GM21737 (cell line): ENCODE results near the gene KRT37.

ENCODE experiments used
- ATAC-seq: cut with Tn5 transposase; IDR thresholded peaks from one replicate; pipeline ENCODE4 v1.9.1; 2021; ENCODE audit warnings: mild to moderate bottlenecking, moderate library complexity; ENCODE audit not compliant: unreplicated experiment

Gene KRT37

GRCh38 chr17:41424111-41424635, at the start of gene KRT37:
Gene KRT37 (minus strand): TSS chr17:41424585. CDS start chr17:41424523, 62 bp downstream.
- no peak for ATAC-seq

GRCh38 chr17:41468346-41468745, 44.0 kb upstream of the KRT37 start:
- no peak for ATAC-seq

GRCh38 chr17:41467561-41467960, 43.2 kb upstream of the KRT37 start:
- ATAC-seq: no peak

GRCh38 chr17:41466988-41467387, 42.6 kb upstream of the KRT37 start, which contains the start of gene KRT32:
Gene KRT32 (minus strand): TSS chr17:41467386. CDS start chr17:41467325, 61 bp downstream.
- no peak for ATAC-seq

GRCh38 chr17:41464682-41465081, 40.3 kb upstream of the KRT37 start:
- ATAC-seq: no peak

- ATAC-seq: no peak
Measured at GRCh38 chr17:41464173-41464572, 39.8 kb upstream of the KRT37 start.

GRCh38 chr17:41463746-41464145, 39.4 kb upstream of the KRT37 start:
- no peak for ATAC-seq

GRCh38 chr17:41462705-41463104, 38.3 kb upstream of the KRT37 start:
- no peak for ATAC-seq

GRCh38 chr17:41457676-41458075, 33.3 kb upstream of the KRT37 start:
- ATAC-seq: no peak

GRCh38 chr17:41456204-41456603, 31.8 kb upstream of the KRT37 start:
- ATAC-seq: no peak

GRCh38 chr17:41455236-41455635, 30.9 kb upstream of the KRT37 start:
- no peak for ATAC-seq

- no peak for ATAC-seq
Measured at GRCh38 chr17:41453066-41453465, 28.7 kb upstream of the KRT37 start.

- no peak for ATAC-seq
Measured at GRCh38 chr17:41452281-41452680, 27.9 kb upstream of the KRT37 start.

- no peak for ATAC-seq
Measured at GRCh38 chr17:41451154-41451728, 26.9 kb upstream of the KRT37 start.

- ATAC-seq: no peak
Measured at GRCh38 chr17:41449008-41449407, 24.6 kb upstream of the KRT37 start.

GRCh38 chr17:41448506-41448905, 24.1 kb upstream of the KRT37 start:
- no peak for ATAC-seq

- no peak for ATAC-seq
Measured at GRCh38 chr17:41446806-41447205, 22.4 kb upstream of the KRT37 start.

GRCh38 chr17:41444640-41445039, 20.3 kb upstream of the KRT37 start:
- no peak for ATAC-seq

GRCh38 chr17:41444186-41444585, 19.8 kb upstream of the KRT37 start:
- ATAC-seq: no peak

GRCh38 chr17:41442739-41443138, 18.4 kb upstream of the KRT37 start:
- no peak for ATAC-seq

GRCh38 chr17:41440531-41441033, 16.2 kb upstream of the KRT37 start, which contains the start of gene KRT38:
Gene KRT38 (minus strand): TSS chr17:41440983. CDS start chr17:41440921, 62 bp downstream.
- no peak for ATAC-seq

GRCh38 chr17:41439375-41439774, 15.0 kb upstream of the KRT37 start:
- ATAC-seq: no peak

- no peak for ATAC-seq
Measured at GRCh38 chr17:41437769-41438168, 13.4 kb upstream of the KRT37 start.
